ENCODE data around the gene SLC6A20. TPM values are rescaled to one million over a fixed set of nuclear protein-coding genes. Genes with fewer than 3 reads are reported as not detected.

SLC6A20 gene
- total RNA-seq, 4 donors from 2014 or later = 0.13 to 0.22 TPM; not detected in 2

GRCh38 chr3:45719655-45720487, 76.5 kb downstream of the SLC6A20 start:
- TF ChIP-seq, protein P1, sequence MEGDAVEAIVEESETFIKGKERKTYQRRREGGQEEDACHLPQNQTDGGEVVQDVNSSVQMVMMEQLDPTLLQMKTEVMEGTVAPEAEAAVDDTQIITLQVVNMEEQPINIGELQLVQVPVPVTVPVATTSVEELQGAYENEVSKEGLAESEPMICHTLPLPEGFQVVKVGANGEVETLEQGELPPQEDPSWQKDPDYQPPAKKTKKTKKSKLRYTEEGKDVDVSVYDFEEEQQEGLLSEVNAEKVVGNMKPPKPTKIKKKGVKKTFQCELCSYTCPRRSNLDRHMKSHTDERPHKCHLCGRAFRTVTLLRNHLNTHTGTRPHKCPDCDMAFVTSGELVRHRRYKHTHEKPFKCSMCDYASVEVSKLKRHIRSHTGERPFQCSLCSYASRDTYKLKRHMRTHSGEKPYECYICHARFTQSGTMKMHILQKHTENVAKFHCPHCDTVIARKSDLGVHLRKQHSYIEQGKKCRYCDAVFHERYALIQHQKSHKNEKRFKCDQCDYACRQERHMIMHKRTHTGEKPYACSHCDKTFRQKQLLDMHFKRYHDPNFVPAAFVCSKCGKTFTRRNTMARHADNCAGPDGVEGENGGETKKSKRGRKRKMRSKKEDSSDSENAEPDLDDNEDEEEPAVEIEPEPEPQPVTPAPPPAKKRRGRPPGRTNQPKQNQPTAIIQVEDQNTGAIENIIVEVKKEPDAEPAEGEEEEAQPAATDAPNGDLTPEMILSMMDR (IDR thresholded peaks at IDR 0.05) = no peak
- no peak for TF ChIP-seq POLR2A (IDR thresholded peaks at IDR 0.05)
- peaks cover 7 to 22% of the 10 kb centered on the region in 2 donors for H3K36me3 ChIP-seq
- H3K27me3 ChIP-seq = no peaks in the 10 kb centered on the region
- H3K4me1 ChIP-seq = peaks cover 0 to 9% of the 10 kb centered on the region in 2 donors
- H3K27ac ChIP-seq = no peak overlapping the region
- H3K4me3 ChIP-seq (replicated peaks in 1 of 3) = no peak overlapping the region
- DNase-seq = no peak
- intact Hi-C loops (cut with DNase I) = no loop called here
- WGBS, 2 donors = 89 to 90% methylated on average over 3 of the region's 3 CpGs
- H3K9me3 ChIP-seq = no peaks in the 10 kb centered on the region

DNA sequence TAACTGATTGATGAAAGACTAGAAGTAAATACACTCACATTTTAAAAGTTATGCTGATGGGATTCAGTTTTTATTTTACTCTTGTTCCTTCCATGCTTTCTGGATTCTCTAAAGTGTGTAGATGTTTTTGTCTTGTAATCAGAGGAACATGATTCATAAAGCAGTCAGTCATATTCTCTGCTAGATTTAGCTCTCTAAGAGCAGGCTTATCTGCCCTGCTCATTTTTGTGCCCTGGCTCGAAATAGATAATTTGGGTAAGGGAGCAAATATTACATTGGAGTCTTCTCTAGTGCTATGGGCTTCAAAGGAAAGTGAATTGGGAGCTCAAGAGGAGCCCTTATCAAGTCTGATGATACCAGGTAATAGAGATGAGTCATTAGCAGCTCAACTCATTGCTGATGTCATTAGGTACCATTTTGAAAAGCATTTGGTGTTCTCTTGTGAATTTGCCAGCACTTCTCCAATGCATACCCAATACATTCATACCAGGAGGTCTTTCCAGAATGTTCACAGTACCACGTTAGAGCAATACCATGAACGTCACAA, 79.5 kb downstream of the SLC6A20 start:
- intact Hi-C loops (cut with DNase I) = no loop called here
- H3K9me3 ChIP-seq = no peaks in the 10 kb centered on the region
- H3K36me3 ChIP-seq = peaks cover 8 to 13% of the 10 kb centered on the region in 2 donors
- H3K27me3 ChIP-seq = no peaks in the 10 kb centered on the region
- peaks cover 0 to 9% of the 10 kb centered on the region in 2 donors for H3K4me1 ChIP-seq
- H3K4me3 ChIP-seq (replicated peaks in 1 of 3) = no peak overlapping the region
- WGBS, 2 donors = 95 to 96% methylated on average over 3 of the region's 3 CpGs
- no peak overlapping the region for H3K27ac ChIP-seq
- no peak for DNase-seq
- no peak for TF ChIP-seq POLR2A (IDR thresholded peaks at IDR 0.05)
- TF ChIP-seq, protein P1 (IDR thresholded peaks at IDR 0.05) = no peak

GRCh38 chr3:45715945-45716344, 80.4 kb downstream of the SLC6A20 start:
- no peak overlapping the region for H3K27ac ChIP-seq
- H3K36me3 ChIP-seq = peaks cover 9 to 18% of the 10 kb centered on the region in 2 donors
- H3K4me3 ChIP-seq (replicated peaks in 1 of 3) = no peak overlapping the region
- no peaks in the 10 kb centered on the region for H3K9me3 ChIP-seq
- WGBS, 2 donors = 98 to 100% methylated on average over 2 of the region's 2 CpGs
- TF ChIP-seq, protein P1 (IDR thresholded peaks at IDR 0.05) = no peak
- TF ChIP-seq POLR2A (IDR thresholded peaks at IDR 0.05) = no peak
- H3K27me3 ChIP-seq = no peaks in the 10 kb centered on the region
- H3K4me1 ChIP-seq = peaks cover 0 to 9% of the 10 kb centered on the region in 2 donors
- intact Hi-C loops (cut with DNase I) = no loop called here
- DNase-seq = no peak

GRCh38 chr3:45712434-45713110, 83.8 kb downstream of the SLC6A20 start:
- TF ChIP-seq, protein P1 (IDR thresholded peaks at IDR 0.05) = no peak
- no peak for TF ChIP-seq POLR2A (IDR thresholded peaks at IDR 0.05)
- H3K27me3 ChIP-seq = no peaks in the 10 kb centered on the region
- H3K36me3 ChIP-seq = peaks cover 13 to 22% of the 10 kb centered on the region in 2 donors
- WGBS, 2 donors = 90 to 91% methylated on average over 7 of the region's 7 CpGs
- H3K9me3 ChIP-seq = no peaks in the 10 kb centered on the region
- no peaks in the 10 kb centered on the region for H3K4me1 ChIP-seq
- H3K27ac ChIP-seq = no peak overlapping the region
- DNase-seq = no peak
- no peak overlapping the region for H3K4me3 ChIP-seq (replicated peaks in 1 of 3)
- intact Hi-C loops (cut with DNase I) = no loop called here
